A549 (cell line): ENCODE results near the gene LGALS3BP. TPM values are rescaled to one million over a fixed set of nuclear protein-coding genes. Genes with fewer than 3 reads are reported as not detected.

Experiments used
- ATAC-seq, 2 experiments: fragments of 200-7000 bp in 1 of 2; fragments of >200 bp in 1 of 2; cut with Nextera tagmentation in 1 of 2; cut with Tn5 transposase in 1 of 2; 3 replicates each; pipeline versions ENCODE4 v1.8.0 to v1.9.1; 2018 to 2020; ENCODE audit warnings: mild to moderate bottlenecking in 1 of 2, moderate library complexity in 1 of 2
- CTCF ChIA-PET: fragments of 300-600 bp; sonication (Branson Sonifier 250); formaldehyde crosslinking; extraction: SDS; loops from one replicate; lab custom pipeline; 2021; ENCODE audit warnings: antibody characterized with exemption, inconsistent platforms; lab: Yijun Ruan, JAX
- POLR2A ChIA-PET: fragments of 350-600 bp; formaldehyde crosslinking; extraction: SDS; loops from one replicate; lab custom pipeline; 2021; ENCODE audit warnings: antibody characterized with exemption, inconsistent platforms; lab: Yijun Ruan, JAX
- DNase-seq, 2 experiments: peaks; one replicate each; pipeline versions ENCODE4 v3.0.0 to v3.0.0-alpha.2; 2011 to 2016; ENCODE audit warnings: low read depth in 1 of 2, low spot score in 1 of 2
- FAIRE-seq: peaks from 2 replicates; lab custom pipeline; 2011; peaks lifted over from hg19 to GRCh38; lab: Jason Lieb, UNC
- H3K27ac ChIP-seq, 2 experiments: fragments of >200 bp; sonication (Bioruptor Twin); formaldehyde crosslinking; 3 replicates each; pipeline ENCODE4 v1.5.1; 2016 to 2017
- H3K4me1 ChIP-seq: fragments of >200 bp; sonication (Bioruptor Twin); formaldehyde crosslinking; 3 replicates; pipeline ENCODE4 v1.6.1; 2016
- H3K4me2 ChIP-seq: fragments of >200 bp; sonication (Bioruptor Twin); formaldehyde crosslinking; 3 replicates; pipeline ENCODE4 v1.6.1; 2016
- H3K4me3 ChIP-seq: fragments of >200 bp; sonication (Bioruptor Twin); formaldehyde crosslinking; 3 replicates; pipeline ENCODE4 v1.5.1; 2016
- H3K9me3 ChIP-seq: fragments of >200 bp; sonication (Bioruptor Twin); formaldehyde crosslinking; 3 replicates; pipeline ENCODE4 v1.6.1; 2016
- BHLHE40 ChIP-seq: IDR thresholded peaks from 2 replicates; pipeline ENCODE4 v1.6.1; 2012; ENCODE audit warnings: low read depth, low read length, inconsistent platforms
- CHD2 ChIP-seq: fragments of 150-350 bp; IDR thresholded peaks from 2 replicates; pipeline ENCODE4 v1.6.1; 2014; ENCODE audit warnings: low read length; ENCODE audit not compliant: partially characterized antibody
- CHD4 ChIP-seq: fragments of 200-600 bp; sonication (generic); IDR thresholded peaks from 2 replicates; pipeline ENCODE4 v1.6.1; 2016; ENCODE audit warnings: antibody characterized with exemption, mild to moderate bottlenecking, borderline replicate concordance
- EHF ChIP-seq: fragments of 250-450 bp; sonication (Bioruptor Pico); IDR thresholded peaks from 2 replicates; pipeline ENCODE4 v1.5.0; 2020; ENCODE audit warnings: mild to moderate bottlenecking
- FOSB ChIP-seq: fragments of 250-450 bp; sonication (Bioruptor Pico); IDR thresholded peaks from 2 replicates; pipeline ENCODE4 v1.5.0; 2020; ENCODE audit warnings: mild to moderate bottlenecking, moderate library complexity
- HEYL ChIP-seq: fragments of 250-450 bp; sonication (Bioruptor Pico); IDR thresholded peaks from 2 replicates; pipeline ENCODE4 v1.8.0; 2021; ENCODE audit warnings: mild to moderate bottlenecking, moderate library complexity
- JUNB ChIP-seq: fragments of >200 bp; sonication (Bioruptor Twin); formaldehyde crosslinking; IDR thresholded peaks from 2 replicates; pipeline ENCODE4 v1.6.1; 2016
- MAZ ChIP-seq: fragments of 150-350 bp; IDR thresholded peaks from 2 replicates; pipeline ENCODE4 v1.6.1; 2014; ENCODE audit warnings: antibody characterized with exemption, low read depth, low read length, borderline replicate concordance
- NFE2L2 ChIP-seq: fragments of 150-350 bp; conservative IDR thresholded peaks from 2 replicates; pipeline ENCODE4 v1.6.1; 2014; ENCODE audit warnings: low read length
- NPAS2 ChIP-seq: fragments of 250-450 bp; sonication (Bioruptor Pico); IDR thresholded peaks from 2 replicates; pipeline ENCODE4 v1.8.0; 2022; ENCODE audit warnings: mild to moderate bottlenecking, moderate library complexity, borderline replicate concordance
- NR3C1 ChIP-seq: fragments of >200 bp; sonication (Bioruptor Twin); formaldehyde crosslinking; IDR thresholded peaks from 3 replicates; pipeline ENCODE4 v1.6.1; 2017
- POLR2AphosphoS2 ChIP-seq: conservative IDR thresholded peaks from 2 replicates; pipeline ENCODE4 v1.6.1; 2012; ENCODE audit warnings: low read length, improper control_type of control experiment, inconsistent platforms
- RCOR1 ChIP-seq: fragments of 150-350 bp; IDR thresholded peaks from 2 replicates; pipeline ENCODE4 v1.6.1; 2014; ENCODE audit warnings: antibody characterized with exemption, low read length, low read depth
- RNF2 ChIP-seq: fragments of 200-600 bp; sonication (generic); IDR thresholded peaks from 2 replicates; pipeline ENCODE4 v1.6.1; 2016; ENCODE audit warnings: low read depth, mild to moderate bottlenecking, antibody characterized with exemption, moderate library complexity, borderline replicate concordance
- TP53 ChIP-seq: fragments of 250-450 bp; sonication (Bioruptor Pico); IDR thresholded peaks from 2 replicates; pipeline ENCODE4 v1.5.0; 2021; ENCODE audit warnings: mild to moderate bottlenecking, moderate library complexity
- ZNF302 ChIP-seq: fragments of 250-450 bp; sonication (Bioruptor Pico); IDR thresholded peaks from 2 replicates; pipeline ENCODE4 v1.9.0; 2021; ENCODE audit warnings: inconsistent platforms, mild to moderate bottlenecking, moderate library complexity
- ZSCAN20 ChIP-seq: fragments of 250-450 bp; sonication (Bioruptor Pico); IDR thresholded peaks from 2 replicates; pipeline ENCODE4 v1.8.0; 2022; ENCODE audit warnings: mild to moderate bottlenecking, moderate library complexity
- WGBS: methylation state at CpG from one replicate; pipeline ENCODE4 v1.1.6; 2017; ENCODE audit errors: missing lambda C conversion rate; 5-methylcytosine and 5-hydroxymethylcytosine counted together
- polyA plus RNA-seq, 4 experiments: library from polyadenylated mRNA; depleted of rRNA in 3 of 4; stranded (reverse); fragments of >200 nt; fragmentation: RNase III in 1 of 4; extraction: RNeasy Plus Mini Kit Qiagen cat#74134 plus additional on column Dnase treatment in 1 of 4; gene quantifications; 2 replicates in 3 of 4; 3 replicates in 1 of 4; pipeline ENCODE4 v1.2.3, GENCODE V29; 2011 to 2017
- TF ChIP-seq, protein P1 (sequence below): fragments of >200 bp; sonication (Bioruptor Twin); formaldehyde crosslinking; IDR thresholded peaks from 3 replicates; pipeline ENCODE4 v1.6.1; 2016
- TF ChIP-seq, protein P2 (sequence below): IDR thresholded peaks from 2 replicates; pipeline ENCODE4 v1.6.1; 2012
- TF ChIP-seq, protein P3 (sequence below): fragments of 150-350 bp; IDR thresholded peaks from 2 replicates; pipeline ENCODE4 v1.6.1; 2014; ENCODE audit warnings: low read depth, mild to moderate bottlenecking, low read length
- TF ChIP-seq, protein P4 (sequence below): fragments of 250-450 bp; sonication (Bioruptor Pico); IDR thresholded peaks from 2 replicates; pipeline ENCODE4 v1.5.0; 2021; ENCODE audit warnings: mild to moderate bottlenecking, moderate library complexity, borderline replicate concordance

LGALS3BP gene
- polyA plus RNA-seq, 2 of the 4 experiments (the other 2 are of a cell fraction) = 28.3 to 60.0 TPM

DNA sequence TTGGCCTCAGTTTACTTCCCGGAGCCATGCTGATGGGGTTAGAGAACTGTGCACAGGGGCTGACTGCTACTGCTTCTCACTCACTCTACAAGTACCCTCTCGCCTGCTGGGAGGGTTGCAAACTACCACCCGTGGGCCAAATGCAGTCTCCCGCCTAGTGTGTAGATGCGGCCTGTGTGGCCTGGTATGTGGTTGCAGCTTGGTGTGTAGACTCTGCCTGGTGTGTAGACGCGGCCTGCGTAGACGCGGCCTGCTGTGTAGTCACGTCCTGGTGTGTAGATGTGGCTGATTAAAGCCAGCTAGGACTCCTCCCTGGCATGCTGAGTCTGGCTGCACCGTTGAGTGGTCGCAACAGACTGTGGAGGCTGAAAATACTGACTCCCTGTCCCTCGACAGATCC, 22.6 kb upstream of the LGALS3BP start:
- 96% methylated on average over 12 of the region's 14 CpGs for WGBS
- FAIRE-seq = no peak
- Histone ChIP-seq H3K27ac (no peak overlapping the region), H3K4me1 (peaks cover 13% of the 10 kb centered on the region; the same call in 2 of the 3 replicates), H3K9me3 (no peaks in the 10 kb centered on the region), H3K4me3 (no peak overlapping the region), H3K4me2 (no peak overlapping the region)
- ATAC-seq = no peak
- DNase-seq = no peak
- no peak for TF ChIP-seq CHD2
- no peak for TF ChIP-seq JUNB
- TF ChIP-seq, protein P1, sequence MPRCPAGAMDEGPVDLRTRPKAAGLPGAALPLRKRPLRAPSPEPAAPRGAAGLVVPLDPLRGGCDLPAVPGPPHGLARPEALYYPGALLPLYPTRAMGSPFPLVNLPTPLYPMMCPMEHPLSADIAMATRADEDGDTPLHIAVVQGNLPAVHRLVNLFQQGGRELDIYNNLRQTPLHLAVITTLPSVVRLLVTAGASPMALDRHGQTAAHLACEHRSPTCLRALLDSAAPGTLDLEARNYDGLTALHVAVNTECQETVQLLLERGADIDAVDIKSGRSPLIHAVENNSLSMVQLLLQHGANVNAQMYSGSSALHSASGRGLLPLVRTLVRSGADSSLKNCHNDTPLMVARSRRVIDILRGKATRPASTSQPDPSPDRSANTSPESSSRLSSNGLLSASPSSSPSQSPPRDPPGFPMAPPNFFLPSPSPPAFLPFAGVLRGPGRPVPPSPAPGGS = no peak
- TF ChIP-seq ZSCAN20 = no peak
- TF ChIP-seq BHLHE40 = no peak
- no peak for TF ChIP-seq RCOR1
- TF ChIP-seq, protein P2, sequence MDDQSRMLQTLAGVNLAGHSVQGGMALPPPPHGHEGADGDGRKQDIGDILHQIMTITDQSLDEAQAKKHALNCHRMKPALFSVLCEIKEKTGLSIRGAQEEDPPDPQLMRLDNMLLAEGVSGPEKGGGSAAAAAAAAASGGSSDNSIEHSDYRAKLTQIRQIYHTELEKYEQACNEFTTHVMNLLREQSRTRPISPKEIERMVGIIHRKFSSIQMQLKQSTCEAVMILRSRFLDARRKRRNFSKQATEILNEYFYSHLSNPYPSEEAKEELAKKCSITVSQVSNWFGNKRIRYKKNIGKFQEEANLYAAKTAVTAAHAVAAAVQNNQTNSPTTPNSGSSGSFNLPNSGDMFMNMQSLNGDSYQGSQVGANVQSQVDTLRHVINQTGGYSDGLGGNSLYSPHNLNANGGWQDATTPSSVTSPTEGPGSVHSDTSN = no peak
- TF ChIP-seq FOSB (CRISPR knock-in tag) = no peak
- TF ChIP-seq EHF = no peak
- TF ChIP-seq MAZ = no peak
- TF ChIP-seq, protein P3, sequence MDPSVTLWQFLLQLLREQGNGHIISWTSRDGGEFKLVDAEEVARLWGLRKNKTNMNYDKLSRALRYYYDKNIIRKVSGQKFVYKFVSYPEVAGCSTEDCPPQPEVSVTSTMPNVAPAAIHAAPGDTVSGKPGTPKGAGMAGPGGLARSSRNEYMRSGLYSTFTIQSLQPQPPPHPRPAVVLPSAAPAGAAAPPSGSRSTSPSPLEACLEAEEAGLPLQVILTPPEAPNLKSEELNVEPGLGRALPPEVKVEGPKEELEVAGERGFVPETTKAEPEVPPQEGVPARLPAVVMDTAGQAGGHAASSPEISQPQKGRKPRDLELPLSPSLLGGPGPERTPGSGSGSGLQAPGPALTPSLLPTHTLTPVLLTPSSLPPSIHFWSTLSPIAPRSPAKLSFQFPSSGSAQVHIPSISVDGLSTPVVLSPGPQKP = no peak
- TF ChIP-seq NFE2L2 = no peak
- TF ChIP-seq TP53 = no peak
- no peak for TF ChIP-seq RNF2
- ChIA-PET POLR2A (no interaction called here), CTCF (interaction anchor here (1.2 to 5.6 kb wide), 3 partner anchors 7 to 63 kb away, joined by 3 to 35 read pairs (median 5); no protein-coding TSS in a partner anchor)

DNA sequence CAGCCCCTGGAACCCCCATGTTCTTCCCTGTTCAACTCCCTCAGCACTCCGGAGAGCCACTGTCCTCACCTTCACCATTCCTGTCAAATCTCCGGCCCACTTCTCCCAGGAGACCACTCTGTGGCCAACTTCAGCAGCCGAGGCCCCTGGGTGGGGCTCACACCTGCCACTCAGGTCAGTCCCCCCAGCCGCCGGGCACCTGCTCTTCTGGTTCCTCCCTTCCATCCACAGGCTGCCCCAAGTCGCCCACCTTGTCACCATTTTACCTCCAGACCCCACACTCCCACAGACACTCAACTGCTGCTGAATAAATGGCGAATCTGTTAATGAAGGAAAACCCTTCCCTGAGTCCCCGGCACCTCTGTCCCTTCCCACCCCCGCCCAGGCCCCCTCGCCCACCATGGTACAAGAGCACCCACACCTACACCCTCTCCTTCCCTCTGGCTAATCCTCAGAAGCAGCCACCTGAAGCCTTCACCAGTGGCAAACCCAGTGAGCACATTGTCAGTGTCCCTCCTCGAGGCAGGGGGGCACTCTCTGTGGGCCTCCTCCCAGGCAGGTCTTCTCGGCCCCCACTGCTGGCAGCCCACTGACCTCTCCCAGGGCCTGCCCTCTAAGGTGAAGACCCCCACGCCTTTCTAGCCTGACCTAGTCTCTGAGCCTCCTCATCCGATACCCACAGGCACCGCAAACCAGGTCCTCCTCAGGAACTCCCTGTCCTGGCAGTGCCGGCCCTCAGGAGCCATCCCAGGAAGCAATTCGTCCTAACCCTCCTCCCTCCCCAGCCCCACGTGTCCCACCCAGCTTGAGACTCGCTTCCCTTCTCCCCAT, 21.7 kb upstream of the LGALS3BP start:
- Histone ChIP-seq H3K4me1 (peaks cover 13% of the 10 kb centered on the region; the same call in 2 of the 3 replicates), H3K27ac (no peak overlapping the region), H3K4me2 (no peak overlapping the region), H3K4me3 (no peak overlapping the region), H3K9me3 (no peaks in the 10 kb centered on the region)
- no peak for ATAC-seq
- POLR2A ChIA-PET = no interaction called here
- CTCF ChIA-PET = interaction anchor here (1.2 to 5.6 kb wide), 4 partner anchors 7 to 64 kb away, joined by 3 to 35 read pairs (median 4); no protein-coding TSS in a partner anchor
- 88% methylated on average over 17 of the region's 19 CpGs for WGBS
- no peak for TF ChIP-seq NPAS2 (CRISPR knock-in tag)
- no peak for TF ChIP-seq RCOR1
- TF ChIP-seq, protein P4, sequence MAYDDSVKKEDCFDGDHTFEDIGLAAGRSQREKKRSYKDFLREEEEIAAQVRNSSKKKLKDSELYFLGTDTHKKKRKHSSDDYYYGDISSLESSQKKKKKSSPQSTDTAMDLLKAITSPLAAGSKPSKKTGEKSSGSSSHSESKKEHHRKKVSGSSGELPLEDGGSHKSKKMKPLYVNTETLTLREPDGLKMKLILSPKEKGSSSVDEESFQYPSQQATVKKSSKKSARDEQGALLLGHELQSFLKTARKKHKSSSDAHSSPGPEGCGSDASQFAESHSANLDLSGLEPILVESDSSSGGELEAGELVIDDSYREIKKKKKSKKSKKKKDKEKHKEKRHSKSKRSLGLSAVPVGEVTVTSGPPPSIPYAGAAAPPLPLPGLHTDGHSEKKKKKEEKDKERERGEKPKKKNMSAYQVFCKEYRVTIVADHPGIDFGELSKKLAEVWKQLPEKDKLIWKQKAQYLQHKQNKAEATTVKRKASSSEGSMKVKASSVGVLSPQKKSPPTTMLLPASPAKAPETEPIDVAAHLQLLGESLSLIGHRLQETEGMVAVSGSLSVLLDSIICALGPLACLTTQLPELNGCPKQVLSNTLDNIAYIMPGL (CRISPR knock-in tag) = no peak
- TF ChIP-seq CHD4 = no peak
- TF ChIP-seq POLR2AphosphoS2 = no peak
- no peak for TF ChIP-seq ZNF302 (CRISPR knock-in tag)
- no peak for TF ChIP-seq HEYL (CRISPR knock-in tag)
- TF ChIP-seq MAZ = no peak
- TF ChIP-seq NR3C1 = no peak
- TF ChIP-seq, protein P1 = no peak
- DNase-seq = no peak
- FAIRE-seq = no peak
